ENCODE measurements around the gene CIDEA.
"Not testable (repeated sequence)": the region's sequence is repeated elsewhere in the genome, so short reads cannot be mapped to it uniquely, and the experiment has no call there.

The CIDEA gene

GRCh38 chr18:12238826-12239225 lies 15.3 kb upstream of the CIDEA start:
- no peak for DNase-seq (ENCODE audit: low read depth in 2 of 2)

GRCh38 chr18:12239431-12239830 lies 14.7 kb upstream of the CIDEA start:
- no peak for DNase-seq (ENCODE audit: low read depth in 2 of 2)

GRCh38 chr18:12242658-12243260 lies 11.4 kb upstream of the CIDEA start:
- no peak for DNase-seq (ENCODE audit: low read depth in 2 of 2)

GRCh38 chr18:12243272-12243671 lies 10.9 kb upstream of the CIDEA start:
- DNase-seq (ENCODE audit: low read depth in 2 of 2), result not testable (repeated sequence)

- DNase-seq (ENCODE audit: low read depth in 2 of 2), result no peak
Observed at GRCh38 chr18:12245793-12246135, 8.4 kb upstream of the CIDEA start.

- DNase-seq (ENCODE audit: low read depth in 2 of 2), result no peak
Observed at GRCh38 chr18:12246849-12247808, 7.0 kb upstream of the CIDEA start.

GRCh38 chr18:12247946-12248345 lies 6.2 kb upstream of the CIDEA start:
- DNase-seq (ENCODE audit: low read depth in 2 of 2), result no peak

- no peak for DNase-seq (ENCODE audit: low read depth in 2 of 2)
Observed at GRCh38 chr18:12248926-12249720, 5.0 kb upstream of the CIDEA start.

- no peak for DNase-seq (ENCODE audit: low read depth in 2 of 2)
Observed at GRCh38 chr18:12251311-12251710, 2.9 kb upstream of the CIDEA start.

- no peak for DNase-seq (ENCODE audit: low read depth in 2 of 2)
Observed at GRCh38 chr18:12252061-12252460, 2.1 kb upstream of the CIDEA start.

- no peak for DNase-seq (ENCODE audit: low read depth in 2 of 2)
Observed at GRCh38 chr18:12253027-12253426, 1.1 kb upstream of the CIDEA start.

- no peak for DNase-seq (ENCODE audit: low read depth in 2 of 2)
Observed at GRCh38 chr18:12253663-12254135, 462 bp upstream of the CIDEA start.

- no peak for DNase-seq (ENCODE audit: low read depth in 2 of 2)
Observed at GRCh38 chr18:12254820-12255511, 805 bp downstream of the CIDEA start.

GRCh38 chr18:12255626-12256026 lies 1.5 kb downstream of the CIDEA start:
- no peak for DNase-seq (ENCODE audit: low read depth in 2 of 2)

- DNase-seq (ENCODE audit: low read depth in 2 of 2), result no peak
Observed at GRCh38 chr18:12256951-12257350, 2.8 kb downstream of the CIDEA start.

GRCh38 chr18:12257996-12258718 lies 4.0 kb downstream of the CIDEA start:
- DNase-seq (ENCODE audit: low read depth in 2 of 2), result no peak

- no peak for DNase-seq (ENCODE audit: low read depth in 2 of 2)
Observed at GRCh38 chr18:12258719-12259705, 4.9 kb downstream of the CIDEA start.

- no peak for DNase-seq (ENCODE audit: low read depth in 2 of 2)
Observed at GRCh38 chr18:12262748-12263147, 8.6 kb downstream of the CIDEA start.

GRCh38 chr18:12264864-12265263 lies 10.7 kb downstream of the CIDEA start:
- DNase-seq (ENCODE audit: low read depth in 2 of 2), result no peak

Data from stimulated activated CD4-positive, alpha-beta T cell treated with anti-CD3 and anti-CD28 coated beads, Interleukin-4, amount 100 ng/mL, for 48 hours (primary cell).